Activated T-cell treated with anti-CD3 and anti-CD28 coated beads, Interleukin-2, amount 50 U/mL, for 1 hour (primary cell): ENCODE results near the gene LHX2.

Source experiments
- DNase-seq: peaks from one replicate; pipeline ENCODE4 v3.0.0-alpha.2; 2020

LHX2 gene

GRCh38 chr9:124014211-124014955 lies 2.8 kb downstream of the LHX2 start:
- no peak for DNase-seq

- no peak for DNase-seq
Measured at GRCh38 chr9:124014956-124015660, 3.5 kb downstream of the LHX2 start.

GRCh38 chr9:124015661-124016131 lies 4.1 kb downstream of the LHX2 start:
- DNase-seq, result no peak

- no peak for DNase-seq
Measured at GRCh38 chr9:124016175-124017050, 4.8 kb downstream of the LHX2 start.

GRCh38 chr9:124017051-124017928 lies 5.7 kb downstream of the LHX2 start:
- no peak for DNase-seq

GRCh38 chr9:124017929-124018729 lies 6.6 kb downstream of the LHX2 start:
- DNase-seq, result no peak

- no peak for DNase-seq
Measured at GRCh38 chr9:124018730-124019697, 7.4 kb downstream of the LHX2 start.

- DNase-seq, result no peak
Measured at GRCh38 chr9:124019771-124020519, 8.4 kb downstream of the LHX2 start.

GRCh38 chr9:124020520-124021384 lies 9.2 kb downstream of the LHX2 start:
- no peak for DNase-seq

- DNase-seq, result no peak
Measured at GRCh38 chr9:124021385-124021769, 9.8 kb downstream of the LHX2 start.

GRCh38 chr9:124022201-124023121 lies 10.9 kb downstream of the LHX2 start:
- no peak for DNase-seq

GRCh38 chr9:124024107-124024506 lies 12.5 kb downstream of the LHX2 start:
- DNase-seq, result no peak

GRCh38 chr9:124029617-124030016 lies 18.0 kb downstream of the LHX2 start:
- DNase-seq, result no peak

GRCh38 chr9:124030969-124031451 lies 19.4 kb downstream of the LHX2 start:
- DNase-seq, result no peak

- no peak for DNase-seq
Measured at GRCh38 chr9:124032247-124032646, 20.7 kb downstream of the LHX2 start.

GRCh38 chr9:124033348-124033747 lies 21.8 kb downstream of the LHX2 start:
- DNase-seq, result no peak

GRCh38 chr9:124033967-124034366 lies 22.4 kb downstream of the LHX2 start:
- no peak for DNase-seq
